ENCODE results near the gene GRIFIN.

GRIFIN gene

GRCh38 chr7:2466675-2467074 is 9.5 kb downstream of the GRIFIN start:
- Histone ChIP-seq H3K79me2 (ENCODE audit: control insufficient read depth, low read length) (no peaks in the 10 kb centered on the region), H3K4me3 (ENCODE audit: low read length) (no peak overlapping the region), H3K9me2 (replicated peaks; ENCODE audit: control insufficient read depth, low read length) (no peaks in the 10 kb centered on the region), H4K20me1 (ENCODE audit: control insufficient read depth, insufficient read depth, low read depth, low read length) (0 out of 2 replicates have a peak, but pooled peaks cover 2% of the 10 kb centered on the region), H3K27ac (ENCODE audit: low read depth, low read length) (no peak overlapping the region), H3K9me3 (ENCODE audit: control insufficient read depth, insufficient read depth, low read length) (no peaks in the 10 kb centered on the region), H3K4me2 (ENCODE audit: low read length) (no peak overlapping the region), H3F3A (ENCODE audit: control insufficient read depth, insufficient read depth) (no peaks in the 10 kb centered on the region), H3K4me1 (ENCODE audit: control insufficient read depth, low read length) (peaks cover 11% of the 10 kb centered on the region), H3K27me3 (ENCODE audit: control insufficient read depth, low read length) (peaks cover 9% of the 10 kb centered on the region; the same call in 1 of the 2 replicates), H3K36me3 (ENCODE audit: control insufficient read depth, low read length) (no peaks in the 10 kb centered on the region)
- TF ChIP-seq EZH2phosphoT487 (IDR thresholded peaks at IDR 0.05; ENCODE audit: borderline replicate concordance, low read length) = no peak
- TF ChIP-seq, protein P1, sequence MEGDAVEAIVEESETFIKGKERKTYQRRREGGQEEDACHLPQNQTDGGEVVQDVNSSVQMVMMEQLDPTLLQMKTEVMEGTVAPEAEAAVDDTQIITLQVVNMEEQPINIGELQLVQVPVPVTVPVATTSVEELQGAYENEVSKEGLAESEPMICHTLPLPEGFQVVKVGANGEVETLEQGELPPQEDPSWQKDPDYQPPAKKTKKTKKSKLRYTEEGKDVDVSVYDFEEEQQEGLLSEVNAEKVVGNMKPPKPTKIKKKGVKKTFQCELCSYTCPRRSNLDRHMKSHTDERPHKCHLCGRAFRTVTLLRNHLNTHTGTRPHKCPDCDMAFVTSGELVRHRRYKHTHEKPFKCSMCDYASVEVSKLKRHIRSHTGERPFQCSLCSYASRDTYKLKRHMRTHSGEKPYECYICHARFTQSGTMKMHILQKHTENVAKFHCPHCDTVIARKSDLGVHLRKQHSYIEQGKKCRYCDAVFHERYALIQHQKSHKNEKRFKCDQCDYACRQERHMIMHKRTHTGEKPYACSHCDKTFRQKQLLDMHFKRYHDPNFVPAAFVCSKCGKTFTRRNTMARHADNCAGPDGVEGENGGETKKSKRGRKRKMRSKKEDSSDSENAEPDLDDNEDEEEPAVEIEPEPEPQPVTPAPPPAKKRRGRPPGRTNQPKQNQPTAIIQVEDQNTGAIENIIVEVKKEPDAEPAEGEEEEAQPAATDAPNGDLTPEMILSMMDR (IDR thresholded peaks at IDR 0.05; ENCODE audit: low read depth, low read length, poor library complexity, severe bottlenecking) = no peak

- H3K4me3 ChIP-seq (ENCODE audit: low read length) = no peak overlapping the region
- no peak overlapping the region for H3K4me2 ChIP-seq (ENCODE audit: low read length)
- TF ChIP-seq, protein P1 (IDR thresholded peaks at IDR 0.05; ENCODE audit: low read depth, low read length, poor library complexity, severe bottlenecking) = no peak
- no peak for TF ChIP-seq EZH2phosphoT487 (IDR thresholded peaks at IDR 0.05; ENCODE audit: borderline replicate concordance, low read length)
- H3F3A ChIP-seq (ENCODE audit: control insufficient read depth, insufficient read depth) = no peaks in the 10 kb centered on the region
- peaks cover 6% of the 10 kb centered on the region for H3K4me1 ChIP-seq (ENCODE audit: control insufficient read depth, low read length)
- no peak overlapping the region for H3K27ac ChIP-seq (ENCODE audit: low read depth, low read length)
- H3K27me3 ChIP-seq (ENCODE audit: control insufficient read depth, low read length) = peaks cover 5% of the 10 kb centered on the region; the same call in 1 of the 2 replicates
- 0 out of 2 replicates have a peak, but pooled peaks cover 2% of the 10 kb centered on the region for H4K20me1 ChIP-seq (ENCODE audit: control insufficient read depth, insufficient read depth, low read depth, low read length)
- H3K79me2 ChIP-seq (ENCODE audit: control insufficient read depth, low read length) = no peaks in the 10 kb centered on the region
- no peaks in the 10 kb centered on the region for H3K9me2 ChIP-seq (replicated peaks; ENCODE audit: control insufficient read depth, low read length)
- no peaks in the 10 kb centered on the region for H3K36me3 ChIP-seq (ENCODE audit: control insufficient read depth, low read length)
- H3K9me3 ChIP-seq (ENCODE audit: control insufficient read depth, insufficient read depth, low read length) = no peaks in the 10 kb centered on the region
Measured at GRCh38 chr7:2465928-2466327, 10.3 kb downstream of the GRIFIN start.

DNA sequence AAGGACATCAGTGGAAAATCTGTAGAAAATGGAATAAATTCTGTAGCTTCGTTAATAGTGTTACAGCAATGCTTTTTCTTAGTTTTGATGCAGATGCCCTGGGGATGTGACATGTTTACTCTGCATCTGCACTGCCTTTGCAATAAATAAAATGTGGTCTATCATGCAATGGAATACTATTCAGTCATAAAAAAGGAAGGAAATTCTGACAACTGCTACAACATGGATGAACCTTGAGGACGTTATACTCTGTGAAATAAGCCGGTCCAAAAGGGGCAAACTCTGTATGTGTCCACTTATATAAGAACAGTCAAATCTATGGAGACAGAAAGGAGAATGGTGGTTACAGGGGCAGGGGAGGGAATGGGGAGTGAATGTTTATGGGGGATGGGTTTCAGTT is 13.5 kb downstream of the GRIFIN start:
- Histone ChIP-seq H3K27me3 (ENCODE audit: control insufficient read depth, low read length) (no peaks in the 10 kb centered on the region; the same call in 1 of the 2 replicates), H3K4me3 (ENCODE audit: low read length) (no peak overlapping the region), H3K9me2 (replicated peaks; ENCODE audit: control insufficient read depth, low read length) (no peaks in the 10 kb centered on the region), H4K20me1 (ENCODE audit: control insufficient read depth, insufficient read depth, low read depth, low read length) (0 out of 2 replicates have a peak, but pooled peaks cover 2% of the 10 kb centered on the region), H3K27ac (ENCODE audit: low read depth, low read length) (no peak overlapping the region), H3K4me2 (ENCODE audit: low read length) (no peak overlapping the region), H3F3A (ENCODE audit: control insufficient read depth, insufficient read depth) (no peaks in the 10 kb centered on the region), H3K9me3 (ENCODE audit: control insufficient read depth, insufficient read depth, low read length) (no peaks in the 10 kb centered on the region), H3K4me1 (ENCODE audit: control insufficient read depth, low read length) (peaks cover 6% of the 10 kb centered on the region), H3K79me2 (ENCODE audit: control insufficient read depth, low read length) (no peaks in the 10 kb centered on the region), H3K36me3 (ENCODE audit: control insufficient read depth, low read length) (no peaks in the 10 kb centered on the region)
- no peak for TF ChIP-seq EZH2phosphoT487 (IDR thresholded peaks at IDR 0.05; ENCODE audit: borderline replicate concordance, low read length)
- TF ChIP-seq, protein P1 (IDR thresholded peaks at IDR 0.05; ENCODE audit: low read depth, low read length, poor library complexity, severe bottlenecking) = no peak
